Endothelial cell of umbilical vein (primary cell): ENCODE data around the gene KIAA1958. TPM values are rescaled to one million over a fixed set of nuclear protein-coding genes. Genes with fewer than 3 reads are reported as not detected.

ENCODE experiments used
- BruUV-seq: library from RNA; stranded (reverse); fragments of 400-500 nt; replicated peaks from 2 replicates; lab custom pipeline; 2021; lab: Mats Ljungman, UMichigan
- CTCF ChIA-PET: fragments of 300-600, 350-600 bp; sonication (Branson Sonifier 250); formaldehyde crosslinking; loops from one replicate; lab custom pipeline; 2021; ENCODE audit warnings: antibody characterized with exemption, inconsistent platforms; lab: Charles Lee
- POLR2A ChIA-PET: fragments of 300-600, 350-600 bp; sonication (Branson Sonifier 250); formaldehyde crosslinking; loops from one replicate; lab custom pipeline; 2021; ENCODE audit warnings: antibody characterized with exemption, inconsistent platforms; lab: Charles Lee
- DNase-seq: peaks from one replicate; pipeline ENCODE4 v3.0.0-alpha.2; 2011; ENCODE audit warnings: low read depth, low spot score
- FAIRE-seq: peaks from 2 replicates; lab custom pipeline; 2011; peaks lifted over from hg19 to GRCh38; lab: Jason Lieb, UNC
- H2AFZ ChIP-seq: 2 replicates; pipeline ENCODE4 v1.6.0; 2012; ENCODE audit warnings: low read depth, low read length, control low read depth, inconsistent platforms
- H3K27ac ChIP-seq: 2 replicates; pipeline ENCODE4 v1.5.1; 2011; ENCODE audit warnings: low read depth, mild to moderate bottlenecking, control low read depth, low read length, moderate library complexity; ENCODE audit not compliant: insufficient read depth
- H3K27me3 ChIP-seq, 2 experiments: 2 replicates each; pipeline versions ENCODE4 v1.6.0 to v1.6.1; 2011; ENCODE audit warnings: low read length in 2 of 2, mixed read lengths in 1 of 2; ENCODE audit not compliant: control insufficient read depth in 2 of 2, insufficient read depth in 2 of 2
- H3K36me3 ChIP-seq, 2 experiments: 2 replicates in 1 of 2; 3 replicates in 1 of 2; pipeline ENCODE4 v1.5.1; 2011; ENCODE audit warnings: low read length in 2 of 2, mild to moderate bottlenecking in 1 of 2, moderate library complexity in 1 of 2; ENCODE audit not compliant: control insufficient read depth in 2 of 2, insufficient read depth in 2 of 2; ENCODE audit errors: extremely low read depth in 1 of 2
- H3K4me1 ChIP-seq: 3 replicates; pipeline ENCODE4 v1.5.1; 2011; ENCODE audit warnings: mild to moderate bottlenecking, low read length; ENCODE audit not compliant: control insufficient read depth, insufficient read depth; ENCODE audit errors: extremely low read depth
- H3K4me2 ChIP-seq: 2 replicates; pipeline ENCODE4 v1.6.1; 2011; ENCODE audit warnings: low read length, control low read depth, mixed read lengths; ENCODE audit not compliant: insufficient read depth
- H3K4me3 ChIP-seq, 3 experiments: fragments of 200-600 bp in 1 of 3; sonication (generic), shearing (Covaris generic) in 1 of 3; replicated peaks in 1 of 3; 2 replicates each; pipeline ENCODE4 v1.5.1; 2011 to 2016; ENCODE audit warnings: control low read depth in 3 of 3, low read length in 3 of 3, mild to moderate bottlenecking in 2 of 3, inconsistent platforms in 1 of 3, low read depth in 1 of 3, moderate library complexity in 1 of 3; ENCODE audit not compliant: insufficient read depth in 1 of 3
- H3K79me2 ChIP-seq: 2 replicates; pipeline ENCODE4 v1.6.0; 2012; ENCODE audit warnings: low read length, inconsistent platforms; ENCODE audit not compliant: control insufficient read depth, insufficient read depth
- H3K9ac ChIP-seq: replicated peaks from 2 replicates; pipeline ENCODE3; 2011; ENCODE audit warnings: low read length, control low read depth; ENCODE audit not compliant: insufficient read depth; ENCODE audit errors: extremely low read depth
- H3K9me1 ChIP-seq: replicated peaks from 3 replicates; pipeline ENCODE4 v1.6.0; 2011; ENCODE audit warnings: mild to moderate bottlenecking, low read length; ENCODE audit not compliant: control insufficient read depth, insufficient read depth; ENCODE audit errors: extremely low read depth
- H3K9me3 ChIP-seq: replicated peaks from 2 replicates; pipeline ENCODE4 v1.5.1; 2012; ENCODE audit warnings: low read length, inconsistent platforms; ENCODE audit not compliant: control insufficient read depth, insufficient read depth
- H4K20me1 ChIP-seq: replicated peaks from 2 replicates; pipeline ENCODE3; 2011; ENCODE audit warnings: mild to moderate bottlenecking, low read length; ENCODE audit not compliant: control insufficient read depth, insufficient read depth; ENCODE audit errors: extremely low read depth
- FOS ChIP-seq: IDR thresholded peaks from 2 replicates; pipeline ENCODE4 v1.6.1; 2011; ENCODE audit warnings: mild to moderate bottlenecking, low read length, moderate library complexity, borderline replicate concordance; ENCODE audit not compliant: insufficient read depth
- MAX ChIP-seq: IDR thresholded peaks from 2 replicates; pipeline ENCODE4 v1.6.1; 2011; ENCODE audit not compliant: insufficient read depth, insufficient read length
- dilution Hi-C: fragments of 300-500 bp; cut with MboI; formaldehyde crosslinking; loops from one replicate; pipeline ENCODE4 v1.15.0; 2019; ENCODE audit warnings: low sequenced_read_pairs; ENCODE audit not compliant: extremely low pct_ligation_motif_present
- intact Hi-C: fragments of 100-400 bp; cut with micrococcal nuclease; formaldehyde crosslinking; loops from one replicate; pipeline ENCODE4 v1.10.0; 2022
- polyA plus RNA-seq, 4 experiments: library from polyadenylated mRNA; depleted of rRNA in 3 of 4; stranded (reverse) in 3 of 4; unstranded in 1 of 4; fragments of >200 nt; gene quantifications; 2 replicates each; pipeline versions ENCODE4 v1.2.1 to v1.2.3, GENCODE V29; 2011 to 2012; ENCODE audit warnings: missing spikeins in 1 of 4
- total RNA-seq: library from RNA; stranded (reverse); gene quantifications from 2 replicates; pipeline ENCODE4 v1.2.3, GENCODE V29; 2021

The KIAA1958 gene
- total and polyA plus RNA-seq, 2 donors (not counting 3 experiments of a cell fraction or from before 2014, with no cell fraction given): 1.7 to 5.0 TPM

GRCh38 chr9:112541685-112542084 lies 55.1 kb downstream of the KIAA1958 start:
- FAIRE-seq (no peak), DNase-seq (no peak)
- Histone ChIP-seq H3K4me1 (no peaks in the 10 kb centered on the region), H3K9me1 (no peaks in the 10 kb centered on the region), H3K9ac (no peak overlapping the region), H3K9me3 (no peaks in the 10 kb centered on the region), H3K27me3 (no peaks in the 10 kb centered on the region), H2AFZ (no peak overlapping the region), H3K4me2 (no peak overlapping the region), H3K4me3 (no peak overlapping the region), H3K36me3 (no peaks in the 10 kb centered on the region), H3K79me2 (no peaks in the 10 kb centered on the region), H4K20me1 (no peaks in the 10 kb centered on the region), H3K27ac (no peak overlapping the region)
- no peak for TF ChIP-seq FOS
- ChIA-PET CTCF (no interaction called here), POLR2A (interaction anchor here (0.5 to 0.6 kb wide), 2 partner anchors 66 to 138 kb away, joined by 3 to 5 read pairs; no protein-coding TSS in a partner anchor)
- no TSS peak for BruUV-seq
- intact Hi-C loops: no loop called here
- dilution Hi-C loops: no loop called here

- no peak overlapping the region for H3K4me3 ChIP-seq
- no peaks in the 10 kb centered on the region for H3K9me3 ChIP-seq
- dilution Hi-C loops (no loop called here), intact Hi-C loops (no loop called here)
- H3K4me2 ChIP-seq: no peak overlapping the region
- no peaks in the 10 kb centered on the region for H3K36me3 ChIP-seq
- H2AFZ ChIP-seq: no peak overlapping the region
- no peaks in the 10 kb centered on the region for H4K20me1 ChIP-seq
- H3K79me2 ChIP-seq: no peaks in the 10 kb centered on the region
- ChIA-PET POLR2A (no interaction called here), CTCF (interaction anchor here (1.1 kb wide), 1 partner anchor 12 kb away, joined by 3 read pairs; no protein-coding TSS in a partner anchor)
- DNase-seq: no peak
- H3K9ac ChIP-seq: no peak overlapping the region
- no TSS peak for BruUV-seq
- no peak for FAIRE-seq
- no peak overlapping the region for H3K27ac ChIP-seq
- no peaks in the 10 kb centered on the region for H3K9me1 ChIP-seq
- H3K4me1 ChIP-seq: no peaks in the 10 kb centered on the region
- H3K27me3 ChIP-seq: no peaks in the 10 kb centered on the region
- no peak for TF ChIP-seq MAX
These were observed 56.1 kb downstream of the KIAA1958 start for GRCh38 chr9:112542593-112543292.
